ENCODE results near the gene MICOS13.
A peak's percentile ranks its signal among the peaks of the same experiment; 100 is the strongest.

Gene MICOS13, protein sequence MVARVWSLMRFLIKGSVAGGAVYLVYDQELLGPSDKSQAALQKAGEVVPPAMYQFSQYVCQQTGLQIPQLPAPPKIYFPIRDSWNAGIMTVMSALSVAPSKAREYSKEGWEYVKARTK

DNA sequence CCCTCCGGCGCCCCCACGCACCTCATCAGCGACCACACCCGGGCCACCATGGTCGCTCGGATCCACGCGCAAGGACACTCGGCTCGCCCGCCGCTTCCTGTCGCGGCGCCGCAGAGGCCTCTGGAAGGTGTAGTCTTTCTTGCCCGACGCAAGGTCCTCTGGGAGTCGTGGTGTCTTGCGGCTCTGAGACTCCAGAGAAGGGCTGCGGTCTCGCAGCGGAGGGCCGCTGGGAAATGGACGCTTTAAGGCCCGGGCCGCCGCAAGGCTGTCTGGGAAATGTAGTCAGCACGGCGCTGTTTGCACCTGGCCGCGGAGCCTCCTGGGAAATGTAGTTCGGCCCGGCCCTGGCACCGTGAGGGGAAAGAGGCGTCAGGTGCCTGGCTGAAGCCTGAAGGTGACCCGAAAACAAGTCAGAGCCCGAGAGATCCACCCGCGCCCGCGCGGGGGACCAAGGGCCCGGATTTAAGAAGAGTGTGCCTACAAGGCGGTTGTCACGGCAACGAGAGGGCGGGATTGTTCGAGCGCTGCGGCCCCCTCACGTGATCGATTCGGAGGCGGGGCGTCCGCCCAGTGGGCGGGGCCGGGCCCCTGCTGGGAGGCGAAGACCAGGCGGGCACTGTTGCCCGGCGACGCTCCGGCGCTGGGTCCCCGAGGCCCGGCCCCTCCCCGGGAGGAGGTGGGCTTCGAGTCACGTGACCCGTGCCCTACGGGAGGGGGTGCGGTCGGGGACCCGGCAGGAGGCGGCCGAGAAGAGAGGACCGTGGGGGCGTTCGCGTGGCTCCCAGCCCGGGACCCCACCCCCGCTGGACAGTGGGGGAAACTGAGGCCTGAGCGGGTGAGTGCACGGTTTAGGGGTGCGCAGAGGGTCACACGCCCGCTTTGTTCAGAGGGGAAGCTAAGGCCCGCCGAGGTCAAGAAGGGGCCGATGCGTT lies at the start of gene MICOS13, which contains the start of gene HSD11B1L:
TSS of gene MICOS13 (minus strand) at position 80 of the 932 bp plus-strand sequence. CDS start at position 50, 30 bp downstream.
TSS of gene HSD11B1L (plus strand) at position 591 of the 932 bp plus-strand sequence. CDS start 3,806 bp downstream, outside the sequence.
- TF ChIP-seq, protein P1, sequence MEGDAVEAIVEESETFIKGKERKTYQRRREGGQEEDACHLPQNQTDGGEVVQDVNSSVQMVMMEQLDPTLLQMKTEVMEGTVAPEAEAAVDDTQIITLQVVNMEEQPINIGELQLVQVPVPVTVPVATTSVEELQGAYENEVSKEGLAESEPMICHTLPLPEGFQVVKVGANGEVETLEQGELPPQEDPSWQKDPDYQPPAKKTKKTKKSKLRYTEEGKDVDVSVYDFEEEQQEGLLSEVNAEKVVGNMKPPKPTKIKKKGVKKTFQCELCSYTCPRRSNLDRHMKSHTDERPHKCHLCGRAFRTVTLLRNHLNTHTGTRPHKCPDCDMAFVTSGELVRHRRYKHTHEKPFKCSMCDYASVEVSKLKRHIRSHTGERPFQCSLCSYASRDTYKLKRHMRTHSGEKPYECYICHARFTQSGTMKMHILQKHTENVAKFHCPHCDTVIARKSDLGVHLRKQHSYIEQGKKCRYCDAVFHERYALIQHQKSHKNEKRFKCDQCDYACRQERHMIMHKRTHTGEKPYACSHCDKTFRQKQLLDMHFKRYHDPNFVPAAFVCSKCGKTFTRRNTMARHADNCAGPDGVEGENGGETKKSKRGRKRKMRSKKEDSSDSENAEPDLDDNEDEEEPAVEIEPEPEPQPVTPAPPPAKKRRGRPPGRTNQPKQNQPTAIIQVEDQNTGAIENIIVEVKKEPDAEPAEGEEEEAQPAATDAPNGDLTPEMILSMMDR (IDR thresholded peaks at IDR 0.05) = no peak

DNA sequence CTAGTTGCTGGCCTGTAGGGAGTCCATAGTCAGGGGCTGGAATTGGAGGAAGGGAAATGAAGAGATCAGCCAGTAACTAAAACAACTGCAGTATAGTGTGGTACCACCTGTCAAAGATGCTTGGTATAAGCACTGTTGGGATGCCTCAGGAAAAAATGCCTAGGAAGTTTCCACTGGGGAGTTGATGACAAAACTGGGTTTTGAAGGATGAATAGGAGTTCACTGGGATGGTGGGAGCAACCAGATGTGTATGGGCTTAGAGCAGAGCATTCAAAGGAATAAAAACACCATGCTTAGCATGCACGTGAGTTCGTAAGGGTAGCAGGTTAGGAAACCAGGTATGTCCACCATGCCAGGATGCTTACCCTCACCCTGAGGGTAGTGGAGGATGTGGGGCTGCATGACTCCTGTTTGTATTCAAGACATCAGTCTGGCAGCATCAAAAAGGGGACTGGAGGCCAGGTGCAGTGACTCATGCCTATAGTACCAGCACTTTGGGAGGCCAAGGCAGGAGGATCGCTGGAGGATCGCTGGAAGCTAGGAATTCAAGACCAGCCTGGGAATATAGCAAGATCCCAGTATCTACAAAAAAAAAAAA lies 47.2 kb upstream of the MICOS13 start:
- TF ChIP-seq, protein P1 (IDR thresholded peaks at IDR 0.05) = no peak

DNA sequence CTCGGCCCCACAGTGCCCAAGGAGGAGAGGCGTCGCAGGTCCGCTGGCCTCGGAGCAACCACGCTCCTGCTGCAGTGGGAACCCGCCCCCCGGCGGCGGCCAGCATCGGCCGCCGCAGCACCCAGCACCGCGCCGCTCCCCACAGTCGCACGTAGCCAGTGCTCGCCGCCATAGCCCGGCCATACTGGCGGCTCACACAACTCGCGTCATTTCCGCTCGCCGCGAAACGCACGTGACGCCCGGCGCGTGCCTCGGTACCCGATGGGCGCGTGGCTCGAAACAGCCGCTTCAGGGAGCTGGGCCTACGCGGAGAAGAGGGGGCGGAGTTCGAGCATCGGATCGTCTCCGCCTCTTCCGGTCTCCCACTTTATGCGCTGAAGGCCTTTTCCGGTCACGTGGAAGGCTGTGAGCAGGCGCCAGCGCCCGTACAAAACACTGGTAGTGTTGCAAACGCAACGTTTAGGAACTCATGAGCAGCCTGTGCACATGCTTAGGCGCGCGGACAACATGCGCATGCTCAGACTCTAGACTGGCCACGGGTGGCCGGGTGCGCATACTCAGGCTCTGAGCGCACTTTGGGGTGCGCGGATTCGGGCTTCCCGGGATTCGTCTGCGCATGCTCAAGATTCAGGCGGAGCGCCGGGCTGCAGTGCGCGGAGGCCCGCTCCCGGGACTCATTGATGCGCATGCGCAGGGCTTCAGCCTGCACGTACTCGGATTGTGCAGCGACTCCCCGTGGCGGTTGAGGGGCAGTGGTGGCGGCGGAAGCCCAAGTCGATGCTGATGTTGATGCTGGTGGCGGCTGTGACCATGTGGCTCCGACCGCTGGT lies 39.9 kb upstream of the MICOS13 start, which contains the start of the genes CATSPERD and LONP1:
TSS of gene CATSPERD (plus strand) at position 677 of the 830 bp plus-strand sequence. CDS start at position 778, 101 bp downstream.
TSS of gene LONP1 (minus strand) at position 186 of the 830 bp plus-strand sequence. CDS start at position 172, 14 bp downstream.
- TF ChIP-seq, protein P1 (IDR thresholded peaks at IDR 0.05) = peak; percentile 87

DNA sequence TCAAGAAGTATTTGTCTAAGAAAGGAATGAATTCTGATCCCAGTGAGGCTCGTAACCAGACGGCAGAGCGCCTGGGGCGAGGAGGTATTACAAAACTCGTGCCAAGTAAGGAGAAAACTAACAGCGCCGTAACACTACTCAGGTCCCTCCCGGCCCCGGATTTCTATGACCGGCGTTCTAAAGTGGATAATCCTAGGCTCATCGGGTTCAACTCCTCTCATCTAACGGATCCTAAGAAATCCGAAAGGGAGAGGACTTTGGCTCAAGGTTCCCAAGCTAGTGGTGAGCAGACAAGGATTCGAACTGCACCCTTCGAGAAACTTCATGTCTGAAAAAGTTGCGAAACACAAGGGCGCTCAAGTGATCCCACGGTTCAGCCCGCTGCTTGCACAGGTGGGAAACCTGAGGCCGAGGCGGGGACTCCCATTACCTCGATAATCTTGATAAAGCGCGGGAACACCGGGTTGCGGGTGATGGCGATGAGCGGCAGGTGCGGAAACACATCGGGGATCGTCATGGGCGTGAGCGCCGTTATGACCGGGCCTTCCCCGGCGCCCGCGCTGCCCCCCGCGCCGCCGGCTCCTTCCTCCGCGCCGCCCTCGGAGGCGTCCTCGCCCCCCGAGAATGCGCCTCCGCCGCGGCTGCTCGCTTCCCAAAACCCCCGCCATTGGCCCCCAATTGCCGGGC lies 39.1 kb upstream of the MICOS13 start:
- TF ChIP-seq, protein P1 (IDR thresholded peaks at IDR 0.05) = no peak

DNA sequence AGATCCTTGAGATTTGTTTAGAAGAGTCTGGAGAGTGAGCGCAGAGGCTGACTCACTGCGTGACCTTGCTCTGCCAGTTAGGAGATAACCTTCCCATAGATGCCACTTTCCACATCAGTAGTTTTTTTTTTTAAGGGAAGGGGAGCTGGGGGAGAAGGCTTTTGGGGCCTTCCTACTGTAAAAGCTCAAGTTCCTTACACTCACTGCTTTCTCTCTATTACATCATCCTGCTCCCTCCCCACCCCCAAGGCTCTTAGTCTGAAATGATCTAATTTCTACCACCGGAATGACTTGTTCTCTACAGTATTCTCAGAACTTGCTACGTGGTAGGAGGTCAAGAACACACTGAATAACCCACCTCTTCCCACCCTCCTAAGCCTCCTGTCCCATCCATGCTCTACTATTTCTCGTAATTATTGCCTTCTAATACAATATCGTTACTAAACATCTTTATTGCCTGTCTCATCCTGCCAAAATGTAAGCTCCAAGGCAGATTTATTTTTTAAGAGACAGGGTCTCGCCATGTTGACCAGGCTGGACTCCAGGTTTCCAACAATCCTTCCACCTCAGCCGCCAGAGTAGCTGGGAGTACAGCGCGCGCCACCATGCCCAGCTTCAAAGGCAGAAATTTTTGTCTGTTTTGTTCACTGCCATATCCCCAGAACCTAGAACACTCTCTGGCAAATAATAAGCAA lies 38.4 kb upstream of the MICOS13 start:
- TF ChIP-seq, protein P1 (IDR thresholded peaks at IDR 0.05) = no peak

DNA sequence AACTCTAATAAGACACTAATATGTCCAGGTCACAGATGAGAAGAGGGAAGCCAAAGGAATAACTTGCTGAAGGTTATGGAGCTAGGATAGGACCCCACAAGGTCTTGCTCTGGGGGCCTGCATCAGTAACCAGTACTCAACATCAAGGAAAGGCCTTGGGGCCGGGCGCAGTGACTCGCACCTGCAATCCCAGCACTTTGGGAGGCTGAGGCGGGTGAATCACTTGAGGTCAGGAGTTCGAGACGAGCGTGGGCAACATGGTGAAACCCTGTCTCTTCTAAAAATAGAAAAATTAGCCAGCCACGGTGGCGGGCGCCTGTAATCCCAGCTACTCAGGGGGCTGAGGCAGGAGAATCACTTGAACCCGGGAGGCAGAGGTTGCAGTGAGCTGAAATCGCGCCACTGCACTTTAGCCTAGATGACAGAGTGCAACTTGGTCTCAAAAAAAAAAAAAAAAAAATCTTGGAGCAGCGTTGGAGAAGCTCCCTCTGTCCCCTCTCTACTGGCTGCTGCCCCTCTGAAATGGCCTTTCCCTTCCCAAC lies 37.8 kb upstream of the MICOS13 start:
- TF ChIP-seq, protein P1 (IDR thresholded peaks at IDR 0.05) = no peak
